HFFc6 (cell line): Measurements from ENCODE around the gene LGALS9. TPM values are rescaled to one million over a fixed set of nuclear protein-coding genes. Genes with fewer than 3 reads are reported as not detected.

ENCODE experiments used
- DNase-seq: peaks from one replicate; pipeline ENCODE4 v3.0.0-alpha.2; 2018
- H3K27ac Mint-ChIP-seq: 2 replicates; pipeline ENCODE4 v1.8.0; 2020; ENCODE audit warnings: mild to moderate bottlenecking, mixed read lengths
- H3K27me3 Mint-ChIP-seq: 2 replicates; pipeline ENCODE4 v1.8.0; 2021; ENCODE audit warnings: mild to moderate bottlenecking, moderate library complexity, mixed read lengths; ENCODE audit not compliant: insufficient read depth
- H3K36me3 Mint-ChIP-seq: 2 replicates; pipeline ENCODE4 v1.8.0; 2021; ENCODE audit warnings: low read depth, mixed read lengths
- H3K4me1 Mint-ChIP-seq: 2 replicates; pipeline ENCODE4 v1.8.0; 2020; ENCODE audit warnings: low read depth, mixed read lengths
- H3K4me3 Mint-ChIP-seq: 2 replicates; pipeline ENCODE4 v1.8.0; 2020; ENCODE audit warnings: mild to moderate bottlenecking, moderate library complexity, mixed read lengths
- H3K9me3 Mint-ChIP-seq: 2 replicates; pipeline ENCODE4 v1.8.0; 2020; ENCODE audit warnings: mild to moderate bottlenecking, mixed read lengths
- CTCF ChIP-seq: fragments of 200-600 bp; sonication (generic); IDR thresholded peaks from 2 replicates; pipeline ENCODE4 v1.5.0; 2021; ENCODE audit warnings: antibody characterized with exemption, mild to moderate bottlenecking
- total RNA-seq, 6 experiments: library from RNA; stranded (reverse); fragmentation: NEBNext Ultra II Directional; extraction: Animal tissue kit (Norgen Biotek cat#: 25700); gene quantifications; 2 replicates in 1 of 6; 3 replicates in 5 of 6; pipeline ENCODE4 v1.2.3, GENCODE V29; 2021

The LGALS9 gene
- total RNA-seq, 6 experiments from 2014 or later: 0.17 TPM; not detected in 4

DNA sequence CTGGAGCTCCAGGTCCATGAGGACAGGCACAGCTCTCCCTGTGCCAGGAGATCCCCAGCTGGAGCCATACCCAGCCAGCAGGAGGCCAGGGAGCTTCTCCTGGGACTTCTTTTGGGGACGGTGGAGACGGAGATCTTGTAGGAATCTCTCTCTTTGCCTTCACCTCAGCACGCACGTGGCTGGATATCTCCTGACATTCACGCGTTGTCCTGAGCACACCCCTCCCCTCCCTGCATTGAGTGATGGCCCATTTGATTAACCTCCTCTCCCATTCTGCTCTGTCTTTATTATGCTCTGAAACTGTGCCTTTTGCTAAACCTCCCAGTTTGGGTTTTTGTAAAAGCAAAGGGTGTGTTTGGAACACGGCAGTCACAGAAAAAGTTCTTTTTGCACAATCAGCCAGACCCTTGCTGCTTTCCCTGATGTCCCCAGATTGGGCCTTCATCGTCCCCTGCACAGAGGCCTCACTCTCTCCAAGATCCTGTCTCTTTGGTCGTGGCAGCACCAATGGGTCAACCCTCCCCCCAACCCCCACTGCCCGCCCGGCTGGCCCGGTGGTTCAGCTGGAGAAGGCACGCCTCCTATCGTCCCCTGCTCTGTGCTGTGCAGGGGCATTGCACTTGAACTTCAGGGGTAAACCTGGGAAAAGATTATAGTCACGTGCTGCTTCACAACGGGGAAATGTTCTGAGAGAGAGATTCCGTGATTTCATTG, 32.5 kb upstream of the LGALS9 start:
- Mint-ChIP-seq H3K9me3 (no peaks in the 10 kb centered on the region), H3K4me1 (no peaks in the 10 kb centered on the region), H3K27ac (no peak overlapping the region), H3K36me3 (no peaks in the 10 kb centered on the region), H3K4me3 (no peak overlapping the region), H3K27me3 (peaks cover 3% of the 10 kb centered on the region)
- DNase-seq: no peak
- TF ChIP-seq CTCF: 0 out of 2 replicates have a peak, but pooled peaks have one; percentile 14

GRCh38 chr17:27600471-27600870, 30.5 kb upstream of the LGALS9 start:
- H3K4me1 Mint-ChIP-seq: no peaks in the 10 kb centered on the region
- H3K27me3 Mint-ChIP-seq: peaks cover 3% of the 10 kb centered on the region; the same call in 1 of the 2 replicates
- no peak for DNase-seq
- H3K27ac Mint-ChIP-seq: no peak overlapping the region
- no peaks in the 10 kb centered on the region for H3K9me3 Mint-ChIP-seq
- TF ChIP-seq CTCF: no peak
- H3K36me3 Mint-ChIP-seq: no peaks in the 10 kb centered on the region
- no peak overlapping the region for H3K4me3 Mint-ChIP-seq

DNA sequence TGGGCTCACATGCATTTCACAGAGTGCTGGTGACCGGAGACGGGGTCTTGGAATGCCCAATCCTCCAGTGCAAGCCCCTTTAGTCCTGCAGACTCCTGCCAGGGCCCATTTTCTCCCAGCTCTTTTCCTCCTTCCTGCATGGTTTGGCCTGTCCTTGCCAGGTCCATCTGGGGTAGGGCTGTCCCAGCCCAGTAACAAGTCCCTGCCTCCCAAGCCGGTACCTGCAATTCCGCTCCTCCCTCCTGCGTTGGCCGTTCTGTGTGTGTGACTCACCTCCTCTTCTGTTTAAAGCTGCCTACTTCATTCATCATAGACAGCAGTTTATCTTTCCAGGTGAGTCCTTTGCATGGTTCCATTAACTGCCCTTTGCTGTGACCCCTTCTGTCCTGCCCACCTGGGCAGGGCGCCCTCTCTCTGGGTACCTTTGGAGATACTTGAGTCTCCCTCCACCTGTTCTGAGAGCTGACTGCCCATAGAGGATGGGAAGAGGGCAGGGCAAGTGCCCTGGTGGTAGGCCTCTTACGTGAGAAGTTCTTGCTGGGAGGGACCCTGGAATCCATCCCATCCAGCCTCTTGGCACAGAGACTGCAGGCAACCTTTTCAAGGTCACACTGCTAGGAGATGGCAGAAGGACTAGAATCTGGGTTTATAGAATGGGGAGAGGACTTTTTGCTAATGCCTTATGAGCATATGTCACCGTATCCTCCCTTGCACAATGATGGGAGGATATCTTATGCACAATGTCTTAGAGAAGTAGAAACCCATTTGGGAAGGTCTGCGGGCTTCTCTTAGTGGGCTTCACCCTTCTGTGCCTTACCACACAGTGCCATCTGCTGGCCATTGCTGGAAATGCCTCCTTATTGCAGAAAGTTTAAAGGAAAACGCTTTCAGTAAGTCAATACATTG, 29.7 kb upstream of the LGALS9 start:
- TF ChIP-seq CTCF: peak; percentile 99
- peak; percentile 49 for DNase-seq
- H3K27me3 Mint-ChIP-seq: no peaks in the 10 kb centered on the region
- no peaks in the 10 kb centered on the region for H3K4me1 Mint-ChIP-seq
- no peak overlapping the region for H3K27ac Mint-ChIP-seq
- H3K4me3 Mint-ChIP-seq: no peak overlapping the region
- H3K9me3 Mint-ChIP-seq: no peaks in the 10 kb centered on the region
- H3K36me3 Mint-ChIP-seq: no peaks in the 10 kb centered on the region

DNA sequence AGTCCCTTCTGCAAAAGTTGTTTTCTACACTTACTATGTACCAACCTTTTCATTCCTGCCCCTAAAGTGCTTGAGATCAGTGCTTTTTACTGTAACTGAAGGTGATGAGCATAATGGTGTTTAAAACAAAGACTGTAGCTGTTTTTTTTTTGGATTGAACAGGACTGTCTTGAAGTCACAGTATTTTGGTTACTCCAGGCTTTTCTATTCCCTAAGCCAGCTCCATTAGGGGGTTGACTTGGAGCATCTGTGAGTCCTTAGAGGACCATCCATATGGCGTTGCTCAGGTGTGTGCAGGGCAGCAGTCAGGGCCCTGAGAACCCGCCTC, 29.0 kb upstream of the LGALS9 start:
- Mint-ChIP-seq H3K27ac (no peak overlapping the region), H3K27me3 (no peaks in the 10 kb centered on the region), H3K9me3 (no peaks in the 10 kb centered on the region), H3K36me3 (no peaks in the 10 kb centered on the region), H3K4me1 (no peaks in the 10 kb centered on the region), H3K4me3 (no peak overlapping the region)
- peak; percentile 60 for TF ChIP-seq CTCF
- no peak for DNase-seq

GRCh38 chr17:27602721-27603420, 28.1 kb upstream of the LGALS9 start:
- DNase-seq: peak; percentile 58
- Mint-ChIP-seq H3K4me1 (no peaks in the 10 kb centered on the region), H3K27me3 (no peaks in the 10 kb centered on the region), H3K4me3 (no peak overlapping the region), H3K9me3 (no peaks in the 10 kb centered on the region), H3K27ac (no peak overlapping the region), H3K36me3 (no peaks in the 10 kb centered on the region)
- peak; percentile 98 for TF ChIP-seq CTCF
